ENCODE data around the gene WNT5B.
"Not testable (repeated sequence)": the region's sequence is repeated elsewhere in the genome, so short reads cannot be mapped to it uniquely, and the experiment has no call there.

The WNT5B gene

DNA sequence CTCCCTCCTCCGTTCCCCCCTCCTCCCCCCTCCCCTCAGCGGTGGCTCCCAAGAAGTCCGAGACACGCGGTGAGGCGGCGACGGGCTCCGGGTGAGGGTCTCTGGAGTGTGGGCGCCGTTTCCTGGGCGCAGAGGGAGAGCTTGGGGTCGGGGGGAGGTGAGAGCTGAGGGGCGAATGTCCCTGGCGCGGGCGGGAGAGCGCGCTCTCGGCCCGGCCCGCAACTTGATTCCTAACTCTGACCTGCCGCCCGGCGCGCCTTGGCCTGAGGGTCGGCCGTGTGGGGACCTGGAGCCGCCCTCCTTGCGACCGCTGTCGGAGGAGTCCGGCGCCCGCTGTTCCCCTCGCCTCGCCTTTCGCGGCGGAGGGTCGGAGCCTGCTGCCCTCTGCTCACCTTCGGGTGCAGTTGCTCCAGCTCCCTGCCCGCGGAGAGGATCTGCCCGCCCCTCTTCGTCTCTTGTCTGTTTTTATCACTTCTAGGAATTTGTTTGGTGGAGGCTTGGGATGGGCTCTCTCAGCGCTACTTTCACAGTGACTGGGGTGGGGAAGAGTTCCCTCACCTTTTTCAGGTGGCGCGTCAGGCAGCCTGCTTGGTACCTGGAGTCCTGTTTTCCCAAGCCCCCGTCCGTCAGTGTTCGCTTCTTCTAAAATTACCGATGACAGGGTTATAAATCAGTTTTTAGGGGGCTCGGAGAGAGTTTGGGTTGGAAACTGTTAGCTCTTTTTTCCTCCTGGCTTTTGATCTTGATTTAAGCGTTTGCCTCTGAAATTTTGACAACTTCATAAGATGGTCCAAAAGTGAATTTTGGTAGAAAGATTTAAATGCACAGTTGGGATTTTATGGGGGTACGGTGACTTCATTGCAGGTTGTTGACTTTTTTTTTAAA, 62.3 kb downstream of the WNT5B start:
- DNase-seq (ENCODE audit: low spot score) = peak; percentile 45

DNA sequence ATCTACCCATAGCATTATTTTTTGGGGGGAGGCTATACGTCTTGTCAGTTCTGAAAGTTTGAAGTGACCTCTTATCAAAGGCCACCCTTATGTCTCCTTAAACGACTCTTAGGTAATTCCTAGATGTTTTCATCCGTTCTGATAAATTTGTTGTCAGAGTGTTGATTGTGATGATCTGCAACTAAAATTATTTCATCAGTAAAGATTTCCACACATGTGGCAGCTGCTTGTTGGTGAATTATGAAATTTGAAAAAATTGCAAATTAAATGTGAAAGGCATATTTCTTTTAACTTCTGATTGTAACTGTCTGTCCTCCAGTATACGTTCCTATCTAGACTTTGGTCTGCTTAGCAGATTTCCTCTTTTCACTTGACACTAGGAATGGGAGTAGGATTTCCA, 63.2 kb downstream of the WNT5B start:
- no peak for DNase-seq (ENCODE audit: low spot score)

DNA sequence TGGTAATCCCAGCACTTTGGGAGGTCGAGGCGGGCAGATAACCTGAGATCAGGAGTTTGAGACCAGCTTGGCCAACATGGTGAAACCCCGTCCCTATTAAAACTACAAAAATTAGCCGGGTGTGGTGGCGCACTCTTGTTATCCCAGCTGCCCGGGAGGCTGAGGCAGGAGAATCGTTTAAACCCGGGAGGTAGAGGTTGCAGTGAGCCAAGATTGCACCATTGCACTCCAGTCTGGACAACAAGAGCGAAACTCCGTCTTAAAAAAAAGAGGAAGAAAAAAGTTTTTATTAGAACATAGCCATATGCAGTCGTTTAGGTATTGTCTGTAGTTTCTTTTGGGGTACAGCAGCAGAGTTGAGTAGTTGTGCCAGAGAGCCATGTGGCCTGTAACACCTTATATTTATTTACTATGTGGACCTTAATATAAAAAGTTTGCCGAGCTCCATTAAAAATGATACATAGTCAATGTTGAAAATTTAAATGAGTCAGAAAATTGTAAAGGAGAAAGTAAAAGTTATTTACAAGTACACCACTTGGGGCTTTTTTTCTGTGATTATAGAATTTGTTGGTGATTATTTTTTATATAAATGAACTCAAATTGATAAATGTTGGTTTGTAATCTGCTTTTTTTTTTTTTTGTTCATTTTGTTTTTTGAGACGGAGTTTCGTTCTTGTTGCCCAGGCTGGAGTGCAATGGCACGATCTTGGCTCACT, 64.0 kb downstream of the WNT5B start:
- no peak for DNase-seq (ENCODE audit: low spot score)

DNA sequence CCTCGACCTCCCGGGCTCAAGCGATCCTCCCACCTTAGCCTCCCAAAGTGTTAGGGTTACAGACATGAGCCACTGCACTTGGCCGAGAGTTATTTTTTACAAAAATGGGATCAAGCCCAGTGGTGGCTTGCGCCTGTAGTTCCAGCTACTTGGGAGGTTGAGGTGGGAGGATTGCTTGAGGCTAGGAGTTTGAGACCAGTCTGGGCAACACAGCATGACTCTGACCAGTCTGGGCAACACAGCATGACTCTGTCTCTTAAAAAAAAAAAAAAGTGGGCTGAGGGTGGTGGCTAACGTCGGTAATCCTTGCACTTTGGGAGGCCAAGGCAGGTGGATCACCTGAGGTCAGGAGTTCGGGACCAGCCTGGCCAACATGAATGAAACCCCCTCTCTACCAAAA, 66.1 kb downstream of the WNT5B start:
- DNase-seq (ENCODE audit: low spot score) = not testable (repeated sequence)

DNA sequence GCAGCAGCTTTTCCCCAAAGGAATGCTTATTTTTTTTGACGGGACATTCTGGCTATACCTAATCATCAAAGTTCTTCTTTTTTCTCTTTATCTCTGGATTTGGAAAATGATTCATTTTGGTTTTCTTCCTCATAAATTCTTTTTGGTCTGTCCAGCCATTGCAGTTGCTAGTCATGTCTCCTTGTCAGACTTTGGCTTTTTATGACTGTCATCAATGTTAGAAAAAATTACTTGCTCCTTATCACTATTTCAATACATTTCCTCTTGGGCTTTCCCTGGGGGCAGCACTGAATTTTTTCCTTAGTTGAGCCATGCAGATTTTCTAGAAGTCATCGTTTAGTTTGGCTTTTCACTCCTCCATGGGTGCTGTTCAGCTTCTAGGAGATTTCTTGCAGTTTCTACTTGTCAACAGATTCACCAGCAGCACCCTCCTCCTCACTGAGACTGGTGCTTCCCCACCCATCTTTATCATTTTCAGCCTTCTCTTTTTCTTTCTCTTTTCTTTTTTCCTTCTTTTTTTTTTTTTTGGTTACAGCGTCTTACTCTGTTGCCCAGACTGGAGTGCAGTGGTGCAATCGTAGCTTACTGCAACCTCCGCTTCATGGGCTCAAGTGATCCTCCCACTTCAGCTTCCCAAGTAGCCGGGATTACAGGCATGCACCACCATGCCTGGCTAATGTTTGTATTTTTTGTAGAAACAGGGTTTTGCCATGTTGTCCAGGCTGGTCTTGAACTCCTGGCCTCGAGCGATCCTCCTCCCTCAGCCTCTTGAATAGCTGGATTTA, 67.0 kb downstream of the WNT5B start:
- DNase-seq (ENCODE audit: low spot score) = no peak

DNA sequence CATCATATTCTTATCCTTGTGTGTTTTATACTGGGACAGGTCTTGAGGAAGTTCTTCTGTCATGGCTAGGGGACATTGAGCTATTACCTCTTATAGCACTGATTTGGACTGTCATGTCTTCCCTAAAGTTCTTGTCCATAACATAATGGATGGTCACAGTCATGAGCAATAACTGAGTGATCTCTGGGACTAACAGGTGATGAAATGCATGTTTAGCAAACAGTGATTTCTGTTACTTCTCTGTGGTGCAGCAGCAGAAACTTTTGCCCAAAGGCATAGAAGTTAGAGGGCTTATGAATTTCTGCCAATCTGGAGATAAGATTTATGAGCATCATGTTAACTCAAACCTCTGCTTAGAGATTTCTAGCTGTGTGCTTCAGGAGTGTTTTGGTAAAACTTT, 67.8 kb downstream of the WNT5B start:
- DNase-seq (ENCODE audit: low spot score) = no peak

All from LoVo (cell line).